Activated T-helper 17 cell treated with anti-CD3 and anti-CD28 coated beads, Interleukin-2, amount 50 U/mL, for 72 hours (primary cell): ENCODE measurements around the gene PARVG. TPM values are rescaled to one million over a fixed set of nuclear protein-coding genes. Genes with fewer than 3 reads are reported as not detected.

Experiments used
- ATAC-seq: fragments of 150-1000 bp; cut with Tn5 transposase; replicated peaks from 2 replicates; pipeline ENCODE4 v1.10.0; 2021; ENCODE audit warnings: mild to moderate bottlenecking, moderate library complexity
- H3K27ac Mint-ChIP-seq: one replicate; pipeline ENCODE4 v1.8.0; 2022; ENCODE audit warnings: mixed read lengths
- H3K27me3 Mint-ChIP-seq: one replicate; pipeline ENCODE4 v1.8.0; 2022; ENCODE audit warnings: mixed read lengths
- H3K36me3 Mint-ChIP-seq: one replicate; pipeline ENCODE4 v1.8.0; 2022; ENCODE audit warnings: low read depth, mild to moderate bottlenecking, mixed read lengths
- H3K4me1 Mint-ChIP-seq: one replicate; pipeline ENCODE4 v1.8.0; 2022; ENCODE audit warnings: mixed read lengths
- H3K4me3 Mint-ChIP-seq: one replicate; pipeline ENCODE4 v1.8.0; 2022; ENCODE audit warnings: mild to moderate bottlenecking, mixed read lengths
- H3K9me3 Mint-ChIP-seq: one replicate; pipeline ENCODE4 v1.8.0; 2022; ENCODE audit warnings: mixed read lengths
- total RNA-seq, 2 donors: library from RNA; stranded (reverse); gene quantifications; one replicate each; pipeline ENCODE4 v1.2.3, GENCODE V29; 2022

The PARVG gene
- total RNA-seq, 2 donors from 2014 or later, result 34.9 to 35.8 TPM

DNA sequence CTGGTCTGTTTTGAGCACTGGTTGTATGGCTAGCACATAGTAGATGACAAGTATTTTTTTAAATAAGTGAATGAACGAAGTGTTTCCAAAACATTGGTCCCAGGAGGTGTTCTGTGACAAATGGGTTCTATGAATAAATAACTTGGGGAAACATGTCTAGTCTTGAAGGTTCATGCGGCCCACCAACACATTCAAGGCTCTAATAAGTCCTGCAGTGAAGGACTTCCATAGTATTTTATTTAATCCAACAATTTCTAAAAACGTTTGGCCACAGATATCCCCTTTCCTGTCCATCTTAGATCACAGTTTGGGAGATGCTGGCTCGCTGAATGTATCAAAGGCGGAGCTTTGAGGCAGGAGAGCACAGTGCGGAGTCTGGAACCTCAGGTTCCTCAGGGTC is 22.5 kb downstream of the PARVG start:
- Mint-ChIP-seq H3K9me3 (no peaks in the 10 kb centered on the region), H3K36me3 (peaks cover 10% of the 10 kb centered on the region), H3K4me1 (peaks cover 14% of the 10 kb centered on the region), H3K4me3 (no peak overlapping the region), H3K27ac (no peak overlapping the region), H3K27me3 (no peaks in the 10 kb centered on the region)
- ATAC-seq, result no peak

GRCh38 chr22:44204739-44205515 is 24.2 kb downstream of the PARVG start:
- no peaks in the 10 kb centered on the region for H3K27me3 Mint-ChIP-seq
- peaks cover 6% of the 10 kb centered on the region for H3K36me3 Mint-ChIP-seq
- no peak for ATAC-seq
- H3K27ac Mint-ChIP-seq, result no peak overlapping the region
- H3K4me1 Mint-ChIP-seq, result peaks cover 6% of the 10 kb centered on the region
- peaks cover 5% of the 10 kb centered on the region for H3K9me3 Mint-ChIP-seq
- H3K4me3 Mint-ChIP-seq, result no peak overlapping the region

- Mint-ChIP-seq H3K27me3 (no peaks in the 10 kb centered on the region), H3K27ac (no peak overlapping the region), H3K4me1 (peaks cover 6% of the 10 kb centered on the region), H3K36me3 (peaks cover 6% of the 10 kb centered on the region), H3K9me3 (peaks cover 5% of the 10 kb centered on the region), H3K4me3 (no peak overlapping the region)
- ATAC-seq, result no peak
Observed at GRCh38 chr22:44205516-44206329, 25.0 kb downstream of the PARVG start.

DNA sequence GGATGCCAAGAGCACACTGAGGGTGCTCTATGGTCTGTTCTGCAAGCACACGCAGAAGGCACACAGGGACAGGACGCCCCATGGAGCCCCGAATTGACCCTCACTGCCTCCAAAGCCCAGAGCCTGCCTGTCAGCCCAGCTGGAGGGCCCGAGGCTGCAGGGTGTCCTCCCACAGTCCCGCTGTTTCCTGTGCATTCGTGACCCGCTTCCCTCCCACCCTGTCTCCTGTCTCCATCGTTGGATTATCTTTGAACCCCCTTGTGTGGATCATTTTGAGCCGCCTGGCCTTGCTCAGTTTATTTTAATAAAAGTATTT is 25.6 kb downstream of the PARVG start:
- Mint-ChIP-seq H3K9me3 (peaks cover 5% of the 10 kb centered on the region), H3K27me3 (no peaks in the 10 kb centered on the region), H3K4me3 (no peak overlapping the region), H3K27ac (no peak overlapping the region), H3K36me3 (peaks cover 6% of the 10 kb centered on the region), H3K4me1 (peaks cover 7% of the 10 kb centered on the region)
- no peak for ATAC-seq

GRCh38 chr22:44206696-44207095 is 26.0 kb downstream of the PARVG start:
- Mint-ChIP-seq H3K36me3 (peaks cover 6% of the 10 kb centered on the region), H3K4me3 (no peak overlapping the region), H3K27ac (no peak overlapping the region), H3K27me3 (no peaks in the 10 kb centered on the region), H3K9me3 (peaks cover 5% of the 10 kb centered on the region), H3K4me1 (peaks cover 11% of the 10 kb centered on the region)
- no peak for ATAC-seq

- peak overlapping the region; percentile 50 for H3K27ac Mint-ChIP-seq
- H3K4me1 Mint-ChIP-seq, result peaks cover 13% of the 10 kb centered on the region
- peaks cover 5% of the 10 kb centered on the region for H3K9me3 Mint-ChIP-seq
- no peak for ATAC-seq
- H3K36me3 Mint-ChIP-seq, result peaks cover 6% of the 10 kb centered on the region
- no peaks in the 10 kb centered on the region for H3K27me3 Mint-ChIP-seq
- no peak overlapping the region for H3K4me3 Mint-ChIP-seq
Observed at GRCh38 chr22:44207173-44207980, 26.7 kb downstream of the PARVG start.

DNA sequence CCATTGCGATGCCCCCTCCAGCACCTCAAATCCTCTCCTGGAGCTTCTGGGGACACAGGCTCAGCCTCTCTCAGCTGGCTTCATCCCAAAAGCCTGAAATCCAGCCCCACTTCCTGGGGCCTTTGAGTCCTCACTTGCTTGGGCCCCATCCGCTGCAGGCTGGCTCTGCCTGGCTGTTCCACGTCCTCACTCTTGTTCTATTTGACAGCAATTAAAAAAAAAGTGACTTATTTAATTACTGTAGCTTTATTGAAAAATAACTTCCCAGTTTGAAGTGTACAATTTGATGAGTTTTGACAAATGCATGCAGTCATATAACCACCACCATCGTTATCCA is 27.2 kb downstream of the PARVG start:
- H3K36me3 Mint-ChIP-seq, result peaks cover 6% of the 10 kb centered on the region
- no peak overlapping the region for H3K4me3 Mint-ChIP-seq
- H3K27ac Mint-ChIP-seq, result peak overlapping the region; percentile 50

DNA sequence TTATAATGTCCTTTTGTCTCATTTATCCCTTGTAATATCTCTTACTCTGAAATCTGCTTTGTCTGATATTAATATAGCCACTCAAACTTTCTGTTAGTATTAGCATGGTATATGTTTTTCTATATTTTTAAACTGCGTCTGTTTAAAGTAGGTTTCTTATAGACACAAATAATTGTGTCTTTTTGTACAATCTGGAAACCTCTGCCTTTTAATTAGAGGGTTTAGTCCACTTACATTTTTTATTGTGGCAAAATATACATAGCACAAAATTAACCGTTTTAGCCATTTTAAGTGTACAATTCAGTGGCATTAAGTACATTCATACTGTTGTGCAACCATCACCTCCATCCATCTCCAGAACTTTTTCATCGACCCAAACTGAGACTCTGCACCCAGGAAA is 28.6 kb downstream of the PARVG start:
- no peak overlapping the region for H3K4me3 Mint-ChIP-seq
- no peak overlapping the region for H3K27ac Mint-ChIP-seq
- H3K27me3 Mint-ChIP-seq, result no peaks in the 10 kb centered on the region
- peaks cover 5% of the 10 kb centered on the region for H3K9me3 Mint-ChIP-seq
- peaks cover 13% of the 10 kb centered on the region for H3K4me1 Mint-ChIP-seq
- H3K36me3 Mint-ChIP-seq, result peaks cover 6% of the 10 kb centered on the region
- ATAC-seq, result no peak

More for the DNA sequence above, 27.2 kb downstream of the PARVG start:
- H3K27me3 Mint-ChIP-seq, result no peaks in the 10 kb centered on the region
- H3K9me3 Mint-ChIP-seq, result peaks cover 5% of the 10 kb centered on the region
- no peak for ATAC-seq
- peaks cover 13% of the 10 kb centered on the region for H3K4me1 Mint-ChIP-seq

DNA sequence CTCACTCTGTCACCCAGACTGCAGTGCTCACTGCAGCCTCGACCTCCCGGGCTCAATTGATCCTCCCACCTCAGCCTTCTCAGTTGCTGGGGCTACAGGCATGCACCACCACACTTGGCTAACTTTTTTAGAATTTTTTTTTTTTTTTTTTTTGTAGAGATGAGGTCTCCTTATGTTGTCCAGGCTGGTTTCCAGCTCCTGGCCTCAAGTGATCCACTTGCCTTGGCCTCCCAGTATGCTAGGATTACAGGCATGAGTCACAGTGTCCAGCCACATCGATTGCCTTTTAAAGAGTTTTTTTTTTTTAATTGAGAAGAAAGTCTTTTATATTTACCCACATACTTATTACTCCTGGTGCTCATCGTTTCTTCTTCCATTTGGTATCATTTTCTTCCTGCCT is 30.0 kb downstream of the PARVG start:
- H3K9me3 Mint-ChIP-seq, result peaks cover 5% of the 10 kb centered on the region
- H3K27ac Mint-ChIP-seq, result no peak overlapping the region
- H3K4me3 Mint-ChIP-seq, result no peak overlapping the region

GRCh38 chr22:44211256-44211945 is 30.7 kb downstream of the PARVG start:
- Mint-ChIP-seq H3K27me3 (no peaks in the 10 kb centered on the region), H3K36me3 (peaks cover 6% of the 10 kb centered on the region), H3K4me3 (no peak overlapping the region), H3K27ac (no peak overlapping the region), H3K4me1 (peaks cover 13% of the 10 kb centered on the region), H3K9me3 (peaks cover 5% of the 10 kb centered on the region)
- ATAC-seq, result no peak

More for the DNA sequence above, 30.0 kb downstream of the PARVG start:
- H3K27me3 Mint-ChIP-seq, result no peaks in the 10 kb centered on the region
- peaks cover 6% of the 10 kb centered on the region for H3K36me3 Mint-ChIP-seq
- H3K4me1 Mint-ChIP-seq, result peaks cover 13% of the 10 kb centered on the region
- no peak for ATAC-seq

GRCh38 chr22:44211946-44212930 is 31.5 kb downstream of the PARVG start:
- no peak overlapping the region for H3K4me3 Mint-ChIP-seq
- ATAC-seq, result no peak
- peaks cover 5% of the 10 kb centered on the region for H3K9me3 Mint-ChIP-seq
- no peak overlapping the region for H3K27ac Mint-ChIP-seq
- no peaks in the 10 kb centered on the region for H3K27me3 Mint-ChIP-seq
- peaks cover 13% of the 10 kb centered on the region for H3K4me1 Mint-ChIP-seq
- H3K36me3 Mint-ChIP-seq, result peaks cover 6% of the 10 kb centered on the region

DNA sequence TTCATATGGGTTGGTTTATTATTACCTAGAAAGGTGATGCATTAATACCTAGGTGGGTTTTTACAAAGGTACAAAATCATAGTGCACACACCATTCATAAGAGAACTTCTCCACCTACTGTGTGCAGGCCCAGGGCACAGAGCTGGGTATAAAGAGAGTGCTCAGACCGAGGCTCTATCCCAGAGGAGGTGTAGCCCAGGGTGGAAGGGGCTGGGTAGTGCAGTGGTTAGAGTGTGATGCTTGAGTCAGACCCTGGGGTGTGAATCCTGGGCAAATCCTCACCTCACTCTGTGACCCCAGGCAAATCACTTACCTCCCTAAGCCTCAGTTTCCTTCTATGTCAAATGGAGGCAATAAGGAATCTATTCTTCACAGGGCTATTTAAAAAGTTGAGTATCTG is 32.2 kb downstream of the PARVG start:
- Mint-ChIP-seq H3K9me3 (peaks cover 5% of the 10 kb centered on the region), H3K4me3 (no peak overlapping the region), H3K27ac (no peak overlapping the region), H3K4me1 (peaks cover 12% of the 10 kb centered on the region), H3K36me3 (peaks cover 6% of the 10 kb centered on the region), H3K27me3 (no peaks in the 10 kb centered on the region)
- no peak for ATAC-seq

DNA sequence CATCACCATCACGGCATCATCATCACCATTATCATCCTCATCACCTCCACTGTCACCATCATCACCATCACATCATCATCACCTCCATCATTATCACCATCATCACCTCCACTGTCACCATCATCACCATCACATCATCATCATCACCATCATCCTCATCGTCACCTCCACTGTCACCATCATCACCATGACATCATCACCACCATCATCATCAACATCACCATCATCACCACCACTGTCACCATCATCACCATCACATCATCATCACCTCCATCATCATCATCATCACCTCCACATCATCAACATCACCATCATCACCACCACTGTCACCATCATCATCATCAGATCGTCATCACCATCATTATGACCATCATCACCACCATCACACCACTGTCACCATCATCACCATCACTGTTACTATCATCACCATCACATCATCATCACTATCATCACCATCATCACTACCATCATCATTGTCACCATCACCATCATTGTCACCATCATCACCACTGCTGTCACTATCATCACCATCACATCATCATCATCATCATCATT is 32.8 kb downstream of the PARVG start:
- ATAC-seq, result no peak
- Mint-ChIP-seq H3K36me3 (peaks cover 6% of the 10 kb centered on the region), H3K4me3 (no peak overlapping the region), H3K9me3 (peaks cover 5% of the 10 kb centered on the region), H3K27me3 (no peaks in the 10 kb centered on the region), H3K27ac (no peak overlapping the region), H3K4me1 (peaks cover 7% of the 10 kb centered on the region)
